HL-60 (cell line): Measurements from ENCODE around the gene PPM1E.

Source experiments
- DNase-seq, 2 experiments: peaks; one replicate each; pipeline ENCODE4 v3.0.0-alpha.2; 2010 to 2020; ENCODE audit warnings: low read depth in 1 of 2, low spot score in 1 of 2
- H3K27ac ChIP-seq: fragments of 250-450 bp; sonication (Bioruptor Pico); replicated peaks from 2 replicates; pipeline ENCODE4 v1.5.1; 2020; ENCODE audit warnings: mild to moderate bottlenecking, moderate library complexity
- H3K27me3 ChIP-seq: fragments of 250-450 bp; sonication (Bioruptor Pico); 2 replicates; pipeline ENCODE4 v1.5.1; 2021; ENCODE audit warnings: mild to moderate bottlenecking, moderate library complexity; ENCODE audit not compliant: insufficient read depth, poor library complexity, severe bottlenecking
- H3K4me3 ChIP-seq: replicated peaks from 2 replicates; pipeline ENCODE4 v1.5.1; 2011; ENCODE audit warnings: mild to moderate bottlenecking, control low read depth, low read length; ENCODE audit not compliant: insufficient read depth
- CTCF ChIP-seq: IDR thresholded peaks from one replicate; pipeline ENCODE4 v1.5.1; 2011; ENCODE audit warnings: low read length, control low read depth, inconsistent platforms; ENCODE audit not compliant: insufficient read depth
- GABPA ChIP-seq: IDR thresholded peaks from 2 replicates; pipeline ENCODE4 v1.6.1; 2012; ENCODE audit warnings: low read depth
- POLR2AphosphoS5 ChIP-seq: IDR thresholded peaks from 2 replicates; pipeline ENCODE4 v1.6.1; 2012; ENCODE audit warnings: low read depth
- SPI1 ChIP-seq: IDR thresholded peaks from 2 replicates; pipeline ENCODE4 v1.6.1; 2012; ENCODE audit warnings: low read depth, mild to moderate bottlenecking, borderline replicate concordance
- TF ChIP-seq, protein P1 (sequence below): IDR thresholded peaks from 2 replicates; pipeline ENCODE4 v1.6.1; 2012; ENCODE audit warnings: low read depth; ENCODE audit not compliant: insufficient replicate concordance

PPM1E gene

DNA sequence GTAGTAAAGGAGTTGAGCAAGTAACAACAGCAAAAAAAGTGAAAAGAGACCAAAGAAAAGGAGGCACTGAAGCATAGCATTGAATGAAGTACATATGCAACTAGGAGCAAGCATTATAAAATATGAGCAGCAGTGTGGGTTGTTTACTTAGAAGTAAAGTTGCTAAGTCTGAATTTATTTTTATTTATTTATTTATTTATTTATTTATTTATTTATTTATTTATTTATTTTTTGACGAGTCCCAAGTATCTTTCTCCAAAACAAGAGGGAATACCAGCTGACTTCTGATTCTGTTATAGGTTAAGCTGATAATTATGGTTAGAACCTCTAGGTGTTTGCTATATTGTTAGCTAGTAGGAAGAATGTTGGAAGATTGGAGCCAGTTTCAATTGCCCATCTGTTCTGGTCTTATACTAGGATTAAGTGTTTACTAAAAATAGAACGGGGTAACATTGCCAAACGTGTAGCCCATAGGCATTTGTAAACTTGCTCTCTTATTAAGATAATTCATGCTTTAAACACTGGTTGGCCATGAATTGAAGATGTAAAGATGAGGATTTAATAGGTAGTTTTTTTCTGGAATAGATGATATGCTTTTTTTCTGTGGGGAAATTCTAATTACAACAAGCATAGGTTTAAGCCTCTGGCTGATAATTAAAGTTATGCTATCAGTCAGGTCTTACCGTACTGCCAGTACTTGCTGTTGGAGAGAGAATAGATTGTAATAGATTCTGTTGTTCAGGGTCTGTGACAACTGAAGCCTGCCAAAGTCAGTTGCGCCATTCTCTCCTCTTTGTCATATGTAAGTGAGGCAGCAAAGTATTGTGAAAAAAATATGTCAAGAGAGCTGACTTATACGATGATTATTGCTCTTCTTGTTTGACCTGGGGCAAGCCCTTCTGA is 66.7 kb downstream of the PPM1E start:
- no peak overlapping the region for H3K4me3 ChIP-seq
- H3K27me3 ChIP-seq, result no peaks in the 10 kb centered on the region
- TF ChIP-seq GABPA (no peak), SPI1 (no peak), CTCF (no peak), POLR2AphosphoS5 (no peak)
- TF ChIP-seq, protein P1, sequence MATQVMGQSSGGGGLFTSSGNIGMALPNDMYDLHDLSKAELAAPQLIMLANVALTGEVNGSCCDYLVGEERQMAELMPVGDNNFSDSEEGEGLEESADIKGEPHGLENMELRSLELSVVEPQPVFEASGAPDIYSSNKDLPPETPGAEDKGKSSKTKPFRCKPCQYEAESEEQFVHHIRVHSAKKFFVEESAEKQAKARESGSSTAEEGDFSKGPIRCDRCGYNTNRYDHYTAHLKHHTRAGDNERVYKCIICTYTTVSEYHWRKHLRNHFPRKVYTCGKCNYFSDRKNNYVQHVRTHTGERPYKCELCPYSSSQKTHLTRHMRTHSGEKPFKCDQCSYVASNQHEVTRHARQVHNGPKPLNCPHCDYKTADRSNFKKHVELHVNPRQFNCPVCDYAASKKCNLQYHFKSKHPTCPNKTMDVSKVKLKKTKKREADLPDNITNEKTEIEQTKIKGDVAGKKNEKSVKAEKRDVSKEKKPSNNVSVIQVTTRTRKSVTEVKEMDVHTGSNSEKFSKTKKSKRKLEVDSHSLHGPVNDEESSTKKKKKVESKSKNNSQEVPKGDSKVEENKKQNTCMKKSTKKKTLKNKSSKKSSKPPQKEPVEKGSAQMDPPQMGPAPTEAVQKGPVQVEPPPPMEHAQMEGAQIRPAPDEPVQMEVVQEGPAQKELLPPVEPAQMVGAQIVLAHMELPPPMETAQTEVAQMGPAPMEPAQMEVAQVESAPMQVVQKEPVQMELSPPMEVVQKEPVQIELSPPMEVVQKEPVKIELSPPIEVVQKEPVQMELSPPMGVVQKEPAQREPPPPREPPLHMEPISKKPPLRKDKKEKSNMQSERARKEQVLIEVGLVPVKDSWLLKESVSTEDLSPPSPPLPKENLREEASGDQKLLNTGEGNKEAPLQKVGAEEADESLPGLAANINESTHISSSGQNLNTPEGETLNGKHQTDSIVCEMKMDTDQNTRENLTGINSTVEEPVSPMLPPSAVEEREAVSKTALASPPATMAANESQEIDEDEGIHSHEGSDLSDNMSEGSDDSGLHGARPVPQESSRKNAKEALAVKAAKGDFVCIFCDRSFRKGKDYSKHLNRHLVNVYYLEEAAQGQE, result no peak
- H3K27ac ChIP-seq, result no peak overlapping the region
- DNase-seq, result no peak

DNA sequence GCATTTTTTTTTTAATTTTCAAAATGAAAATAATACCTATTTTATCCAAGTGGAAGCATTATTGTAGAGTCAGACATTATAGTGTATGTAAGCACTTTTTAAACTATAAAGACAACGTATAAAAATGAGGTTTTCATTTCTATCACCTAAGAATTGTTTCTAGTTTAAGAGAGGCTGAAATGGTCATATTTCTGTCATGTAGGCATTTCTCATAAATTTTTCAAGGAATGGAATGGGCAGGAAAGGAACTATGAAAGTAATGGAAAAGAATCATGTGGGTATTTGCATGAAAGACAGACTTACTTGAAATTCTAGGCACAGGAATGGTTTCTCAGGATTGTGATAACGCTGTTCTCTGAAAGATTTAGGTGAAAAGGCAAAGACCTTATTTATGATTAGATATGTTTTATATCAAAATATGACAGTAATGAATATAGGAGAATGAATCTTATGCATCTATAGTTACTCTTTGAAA is 67.4 kb downstream of the PPM1E start:
- TF ChIP-seq SPI1, result no peak
- no peaks in the 10 kb centered on the region for H3K27me3 ChIP-seq

GRCh38 chr17:58829172-58829637 is 73.6 kb downstream of the PPM1E start:
- no peak for DNase-seq
- no peak overlapping the region for H3K4me3 ChIP-seq
- no peaks in the 10 kb centered on the region for H3K27me3 ChIP-seq
- H3K27ac ChIP-seq, result no peak overlapping the region
- no peak for TF ChIP-seq POLR2AphosphoS5
- TF ChIP-seq GABPA, result no peak
- TF ChIP-seq, protein P1, result no peak
- no peak for TF ChIP-seq SPI1
- no peak for TF ChIP-seq CTCF

More for the DNA sequence above, 67.4 kb downstream of the PPM1E start:
- no peak for DNase-seq
- H3K27ac ChIP-seq, result no peak overlapping the region
- no peak overlapping the region for H3K4me3 ChIP-seq

- no peak for DNase-seq
- H3K27me3 ChIP-seq, result no peaks in the 10 kb centered on the region
- H3K27ac ChIP-seq, result no peak overlapping the region
- H3K4me3 ChIP-seq, result no peak overlapping the region
- no peak for TF ChIP-seq SPI1
- TF ChIP-seq, protein P1, result no peak
- no peak for TF ChIP-seq GABPA
- no peak for TF ChIP-seq POLR2AphosphoS5
- no peak for TF ChIP-seq CTCF
These were observed 76.1 kb downstream of the PPM1E start for GRCh38 chr17:58831780-58832179.
